Esophagus muscularis mucosa (tissue), 3 donors: ENCODE results near the gene ELMO2.

ENCODE experiments used
- POLR2AphosphoS5 ChIP-seq, 2 donors: sonication (generic); formaldehyde crosslinking; IDR thresholded peaks; one replicate each; pipeline ENCODE4 v1.6.1; 2017; ENCODE audit warnings: antibody characterized with exemption in 2 of 2
- TF ChIP-seq, protein P1 (sequence below), 3 experiments: fragments of 200-600 bp in 2 of 3; fragments of 450-650 bp in 1 of 3; sonication (generic) in 2 of 3; IDR thresholded peaks; one replicate each; pipeline ENCODE4 v1.5.1; 2017 to 2019; ENCODE audit warnings: antibody characterized with exemption in 3 of 3, mild to moderate bottlenecking in 2 of 3, moderate library complexity in 1 of 3

DNA sequence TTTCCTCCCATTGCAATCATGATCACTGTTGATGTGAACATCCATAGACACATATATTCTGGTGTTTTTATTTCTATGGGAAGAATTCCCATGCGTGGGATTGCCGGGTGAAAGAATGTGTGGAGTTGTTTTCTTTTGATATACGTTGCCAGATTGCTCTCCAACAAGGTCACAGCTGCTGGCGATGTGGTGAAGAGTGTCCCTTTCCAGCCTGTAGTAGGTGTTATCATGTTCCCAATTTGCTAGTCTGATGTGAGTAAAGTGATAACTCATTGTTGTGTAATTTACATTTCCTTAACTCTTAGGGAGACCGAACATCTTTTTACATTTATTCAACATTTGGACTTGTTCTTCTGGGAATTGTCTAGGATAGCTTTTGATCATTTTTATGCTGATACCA is 14.5 kb upstream of the ELMO2 start:
- TF ChIP-seq, protein P1, sequence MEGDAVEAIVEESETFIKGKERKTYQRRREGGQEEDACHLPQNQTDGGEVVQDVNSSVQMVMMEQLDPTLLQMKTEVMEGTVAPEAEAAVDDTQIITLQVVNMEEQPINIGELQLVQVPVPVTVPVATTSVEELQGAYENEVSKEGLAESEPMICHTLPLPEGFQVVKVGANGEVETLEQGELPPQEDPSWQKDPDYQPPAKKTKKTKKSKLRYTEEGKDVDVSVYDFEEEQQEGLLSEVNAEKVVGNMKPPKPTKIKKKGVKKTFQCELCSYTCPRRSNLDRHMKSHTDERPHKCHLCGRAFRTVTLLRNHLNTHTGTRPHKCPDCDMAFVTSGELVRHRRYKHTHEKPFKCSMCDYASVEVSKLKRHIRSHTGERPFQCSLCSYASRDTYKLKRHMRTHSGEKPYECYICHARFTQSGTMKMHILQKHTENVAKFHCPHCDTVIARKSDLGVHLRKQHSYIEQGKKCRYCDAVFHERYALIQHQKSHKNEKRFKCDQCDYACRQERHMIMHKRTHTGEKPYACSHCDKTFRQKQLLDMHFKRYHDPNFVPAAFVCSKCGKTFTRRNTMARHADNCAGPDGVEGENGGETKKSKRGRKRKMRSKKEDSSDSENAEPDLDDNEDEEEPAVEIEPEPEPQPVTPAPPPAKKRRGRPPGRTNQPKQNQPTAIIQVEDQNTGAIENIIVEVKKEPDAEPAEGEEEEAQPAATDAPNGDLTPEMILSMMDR (IDR thresholded peaks at IDR 0.05): no peak
- no peak for TF ChIP-seq POLR2AphosphoS5 (IDR thresholded peaks at IDR 0.05)
